Kidney tubule cell (primary cell): ENCODE data around the gene AFF3.
A peak's percentile ranks its signal among the peaks of the same experiment; 100 is the strongest.

Experiments
- DNase-seq: peaks from one replicate; pipeline ENCODE4 v3.0.0-alpha.2; 2018; ENCODE audit warnings: low spot score

Gene AFF3

GRCh38 chr2:99880148-99880963 lies 262.0 kb downstream of the AFF3 start:
- peak; percentile 97 for DNase-seq

- DNase-seq: peak; percentile 64
Observed at GRCh38 chr2:99879481-99879880, 262.9 kb downstream of the AFF3 start.

GRCh38 chr2:99878581-99879350 lies 263.6 kb downstream of the AFF3 start:
- peak; percentile 47 for DNase-seq

- DNase-seq: no peak
Observed at GRCh38 chr2:99877963-99878362, 264.4 kb downstream of the AFF3 start.

GRCh38 chr2:99876956-99877355 lies 265.4 kb downstream of the AFF3 start:
- peak; percentile 32 for DNase-seq

- no peak for DNase-seq
Observed at GRCh38 chr2:99875627-99876201, 266.7 kb downstream of the AFF3 start.

GRCh38 chr2:99868260-99868659 lies 274.1 kb downstream of the AFF3 start:
- no peak for DNase-seq

GRCh38 chr2:99867770-99868169 lies 274.6 kb downstream of the AFF3 start:
- DNase-seq: peak; percentile 75

GRCh38 chr2:99865818-99866676 lies 276.3 kb downstream of the AFF3 start:
- peak; percentile 59 for DNase-seq

GRCh38 chr2:99864561-99865553 lies 277.5 kb downstream of the AFF3 start:
- DNase-seq: no peak

GRCh38 chr2:99863903-99864270 lies 278.5 kb downstream of the AFF3 start:
- DNase-seq: no peak

- DNase-seq: no peak
Observed at GRCh38 chr2:99863236-99863902, 279.0 kb downstream of the AFF3 start.

- no peak for DNase-seq
Observed at GRCh38 chr2:99862566-99862965, 279.8 kb downstream of the AFF3 start.

- DNase-seq: no peak
Observed at GRCh38 chr2:99861376-99861760, 281.0 kb downstream of the AFF3 start.

- DNase-seq: no peak
Observed at GRCh38 chr2:99860720-99861375, 281.5 kb downstream of the AFF3 start.

GRCh38 chr2:99858951-99859596 lies 283.3 kb downstream of the AFF3 start:
- DNase-seq: no peak

GRCh38 chr2:99857867-99858444 lies 284.4 kb downstream of the AFF3 start:
- DNase-seq: no peak

GRCh38 chr2:99857372-99857771 lies 285.0 kb downstream of the AFF3 start:
- no peak for DNase-seq

GRCh38 chr2:99856119-99856518 lies 286.3 kb downstream of the AFF3 start:
- DNase-seq: no peak
